Smooth muscle cell (in vitro differentiated cells): ENCODE data around the gene PTTG2. TPM values are rescaled to one million over a fixed set of nuclear protein-coding genes. Genes with fewer than 3 reads are reported as not detected.

Experiments
- DNase-seq: peaks from one replicate; lab custom pipeline; 2025; ENCODE audit not compliant: unreplicated experiment; lab: John Stamatoyannopoulos, UW
- H2AFZ ChIP-seq: fragments of 200-600 bp; sonication (generic); 2 replicates; pipeline ENCODE4 v1.6.0; 2016; ENCODE audit warnings: antibody characterized with exemption, low read depth, mild to moderate bottlenecking
- H3F3A ChIP-seq: fragments of 200-600 bp; sonication (generic); 2 replicates; pipeline ENCODE4 v1.6.0; 2017; ENCODE audit warnings: antibody characterized with exemption, low read depth
- H3K27ac ChIP-seq: fragments of 200-600 bp; sonication (generic); 2 replicates; pipeline ENCODE4 v1.5.1; 2016; ENCODE audit warnings: low read depth, mild to moderate bottlenecking
- H3K27me3 ChIP-seq: fragments of 200-600 bp; sonication (generic); 2 replicates; pipeline ENCODE4 v1.6.1; 2016; ENCODE audit warnings: low read depth, mild to moderate bottlenecking
- H3K36me3 ChIP-seq: fragments of 200-600 bp; sonication (generic); 2 replicates; pipeline ENCODE4 v1.5.1; 2016; ENCODE audit warnings: low read depth
- H3K4me1 ChIP-seq: fragments of 200-600 bp; sonication (generic); 2 replicates; pipeline ENCODE4 v1.5.1; 2016; ENCODE audit warnings: low read depth
- H3K4me2 ChIP-seq: fragments of 200-600 bp; sonication (generic); 2 replicates; pipeline ENCODE4 v1.6.0; 2016; ENCODE audit warnings: mild to moderate bottlenecking
- H3K4me3 ChIP-seq: fragments of 200-600 bp; sonication (generic); 2 replicates; pipeline ENCODE4 v1.5.1; 2016; ENCODE audit warnings: mild to moderate bottlenecking
- H3K79me2 ChIP-seq: fragments of 200-600 bp; sonication (generic); 2 replicates; pipeline ENCODE4 v1.6.0; 2016; ENCODE audit warnings: low read depth, mild to moderate bottlenecking
- H3K9ac ChIP-seq: fragments of 200-600 bp; sonication (generic); 2 replicates; pipeline ENCODE4 v1.6.0; 2016; ENCODE audit warnings: low read depth
- H3K9me3 ChIP-seq: fragments of 200-600 bp; sonication (generic); replicated peaks from 2 replicates; pipeline ENCODE4 v1.5.1; 2016; ENCODE audit warnings: low read depth
- H4K20me1 ChIP-seq: fragments of 200-600 bp; sonication (generic); 2 replicates; pipeline ENCODE4 v1.6.0; 2016; ENCODE audit warnings: low read depth
- WGBS: methylation state at CpG from one replicate; pipeline ENCODE4 v1.1.7; 2016; ENCODE audit warnings: low lambda C conversion rate; 5-methylcytosine and 5-hydroxymethylcytosine counted together
- polyA plus RNA-seq: library from polyadenylated mRNA; unstranded; fragments of >200 nt; fragmentation: Nextera tagmentation; extraction: Ambion mirVana; gene quantifications from 2 replicates; pipeline ENCODE4 v1.2.1, GENCODE V29; 2016
- total RNA-seq: library from RNA; depleted of rRNA; stranded (reverse); fragments of >200 nt; gene quantifications from 2 replicates; pipeline ENCODE4 v1.2.3, GENCODE V29; 2014
- TF ChIP-seq, protein P1 (sequence below): fragments of 200-600 bp; sonication (generic); IDR thresholded peaks from 2 replicates; pipeline ENCODE4 v1.5.1; 2017; ENCODE audit warnings: borderline replicate concordance, mild to moderate bottlenecking, antibody characterized with exemption; ENCODE audit not compliant: insufficient read depth, poor library complexity, severe bottlenecking

PTTG2 gene
- total and polyA plus RNA-seq, 2 experiments from 2014 or later, result not detected

DNA sequence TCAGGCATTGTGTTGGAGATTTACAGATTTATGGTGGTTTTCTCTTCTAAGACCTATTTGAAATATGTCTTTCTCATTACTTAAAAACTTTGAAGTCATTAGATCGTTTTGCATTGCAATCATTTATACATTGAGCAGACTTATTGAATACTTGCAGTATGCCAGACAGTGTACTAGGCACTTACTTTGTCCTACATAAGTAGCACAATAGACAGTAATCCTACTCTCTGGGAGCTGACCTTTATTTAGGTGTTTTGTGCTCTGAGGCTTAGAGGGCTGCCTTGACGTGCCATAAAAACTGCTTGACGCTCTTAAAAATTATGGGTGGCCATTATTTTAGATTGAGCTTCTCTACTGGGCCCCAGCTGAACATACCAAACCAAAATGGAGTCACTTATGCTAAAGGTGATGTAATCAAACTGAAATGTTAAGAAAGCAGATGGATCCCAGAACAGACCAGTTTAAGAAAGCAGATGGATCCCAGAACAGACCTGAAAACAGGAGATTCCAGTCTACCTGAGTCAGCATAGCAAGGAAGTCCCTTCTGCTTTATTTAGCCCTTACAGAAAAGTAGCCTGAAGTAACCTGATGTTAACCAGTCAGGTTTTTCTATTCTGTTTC lies 42.4 kb downstream of the PTTG2 start:
- TF ChIP-seq, protein P1, sequence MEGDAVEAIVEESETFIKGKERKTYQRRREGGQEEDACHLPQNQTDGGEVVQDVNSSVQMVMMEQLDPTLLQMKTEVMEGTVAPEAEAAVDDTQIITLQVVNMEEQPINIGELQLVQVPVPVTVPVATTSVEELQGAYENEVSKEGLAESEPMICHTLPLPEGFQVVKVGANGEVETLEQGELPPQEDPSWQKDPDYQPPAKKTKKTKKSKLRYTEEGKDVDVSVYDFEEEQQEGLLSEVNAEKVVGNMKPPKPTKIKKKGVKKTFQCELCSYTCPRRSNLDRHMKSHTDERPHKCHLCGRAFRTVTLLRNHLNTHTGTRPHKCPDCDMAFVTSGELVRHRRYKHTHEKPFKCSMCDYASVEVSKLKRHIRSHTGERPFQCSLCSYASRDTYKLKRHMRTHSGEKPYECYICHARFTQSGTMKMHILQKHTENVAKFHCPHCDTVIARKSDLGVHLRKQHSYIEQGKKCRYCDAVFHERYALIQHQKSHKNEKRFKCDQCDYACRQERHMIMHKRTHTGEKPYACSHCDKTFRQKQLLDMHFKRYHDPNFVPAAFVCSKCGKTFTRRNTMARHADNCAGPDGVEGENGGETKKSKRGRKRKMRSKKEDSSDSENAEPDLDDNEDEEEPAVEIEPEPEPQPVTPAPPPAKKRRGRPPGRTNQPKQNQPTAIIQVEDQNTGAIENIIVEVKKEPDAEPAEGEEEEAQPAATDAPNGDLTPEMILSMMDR, result no peak

DNA sequence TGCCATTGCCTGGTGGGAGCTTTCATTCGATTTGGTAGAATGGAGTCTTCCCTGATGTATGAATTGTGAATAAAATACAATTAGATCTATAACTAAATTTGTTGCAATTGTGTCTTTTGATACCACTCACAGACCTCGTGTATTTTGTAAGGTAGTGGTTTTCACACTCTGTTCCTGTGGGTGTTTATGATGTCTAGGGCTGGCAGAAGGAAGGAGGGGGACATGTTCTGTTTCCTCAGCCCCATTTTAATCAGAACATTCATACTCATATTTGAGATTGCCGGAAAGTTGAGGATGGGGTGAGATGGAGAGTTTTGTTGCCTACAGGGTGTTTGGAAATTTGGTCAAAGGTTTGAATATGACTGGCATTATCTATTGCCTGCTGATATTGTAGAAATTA lies 42.9 kb downstream of the PTTG2 start:
- TF ChIP-seq, protein P1, result no peak
- Histone ChIP-seq H3K36me3 (no peaks in the 10 kb centered on the region), H2AFZ (no peak overlapping the region), H3K27ac (peak overlapping the region; percentile 17), H3K79me2 (peaks cover 52% of the 10 kb centered on the region), H3K4me2 (no peak overlapping the region), H4K20me1 (peaks cover 75% of the 10 kb centered on the region), H3K4me3 (no peak overlapping the region), H3K27me3 (no peaks in the 10 kb centered on the region), H3K9me3 (no peaks in the 10 kb centered on the region), H3K4me1 (peaks cover 16% of the 10 kb centered on the region), H3K9ac (no peak overlapping the region), H3F3A (peaks cover 5% of the 10 kb centered on the region)
- no peak for DNase-seq
- 74% methylated on average over 3 of the region's 3 CpGs for WGBS

More for the DNA sequence above, 42.4 kb downstream of the PTTG2 start:
- H3F3A ChIP-seq, result peaks cover 5% of the 10 kb centered on the region
- no peak overlapping the region for H3K4me2 ChIP-seq
- no peak overlapping the region for H2AFZ ChIP-seq
- peak overlapping the region; percentile 17 for H3K27ac ChIP-seq
- H3K4me3 ChIP-seq, result no peak overlapping the region
- H3K27me3 ChIP-seq, result no peaks in the 10 kb centered on the region
- H3K9ac ChIP-seq, result no peak overlapping the region
- H3K36me3 ChIP-seq, result no peaks in the 10 kb centered on the region
- 63% methylated on average over 3 of the region's 3 CpGs for WGBS
- peaks cover 14% of the 10 kb centered on the region for H3K4me1 ChIP-seq
- H3K9me3 ChIP-seq, result no peaks in the 10 kb centered on the region
- no peak for DNase-seq
- peaks cover 50% of the 10 kb centered on the region for H3K79me2 ChIP-seq
- H4K20me1 ChIP-seq, result peaks cover 75% of the 10 kb centered on the region

DNA sequence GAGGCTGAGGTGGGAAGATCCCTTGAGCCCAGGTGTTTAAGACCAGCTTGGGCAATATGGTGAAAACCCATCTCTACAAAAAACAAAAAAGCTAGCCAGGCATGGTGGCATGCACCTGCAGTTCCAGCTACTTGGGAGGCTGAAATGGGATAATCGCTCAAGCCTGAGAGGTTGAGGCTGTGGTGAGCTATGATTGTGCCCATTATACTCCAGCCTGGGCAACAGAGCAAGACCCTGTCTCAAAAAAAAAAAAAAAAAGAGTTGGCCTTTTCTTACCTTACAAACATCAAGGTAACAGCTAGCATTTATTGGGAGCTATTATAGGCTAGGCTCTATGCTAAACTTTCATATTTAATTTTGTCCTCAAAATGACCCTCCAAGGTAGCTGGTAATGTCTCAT lies 43.4 kb downstream of the PTTG2 start:
- no peak overlapping the region for H3K4me3 ChIP-seq
- peaks cover 5% of the 10 kb centered on the region for H3F3A ChIP-seq
- WGBS, result 100% methylated on average over 1 of the region's 1 CpG
- no peak overlapping the region for H3K27ac ChIP-seq
- H2AFZ ChIP-seq, result no peak overlapping the region
- no peak overlapping the region for H3K9ac ChIP-seq
- peaks cover 21% of the 10 kb centered on the region for H3K4me1 ChIP-seq
- TF ChIP-seq, protein P1, result no peak
- no peaks in the 10 kb centered on the region for H3K36me3 ChIP-seq
- H4K20me1 ChIP-seq, result peaks cover 76% of the 10 kb centered on the region
- H3K27me3 ChIP-seq, result no peaks in the 10 kb centered on the region
- no peaks in the 10 kb centered on the region for H3K9me3 ChIP-seq
- peaks cover 52% of the 10 kb centered on the region for H3K79me2 ChIP-seq
- DNase-seq, result no peak
- H3K4me2 ChIP-seq, result peak overlapping the region; percentile 3

DNA sequence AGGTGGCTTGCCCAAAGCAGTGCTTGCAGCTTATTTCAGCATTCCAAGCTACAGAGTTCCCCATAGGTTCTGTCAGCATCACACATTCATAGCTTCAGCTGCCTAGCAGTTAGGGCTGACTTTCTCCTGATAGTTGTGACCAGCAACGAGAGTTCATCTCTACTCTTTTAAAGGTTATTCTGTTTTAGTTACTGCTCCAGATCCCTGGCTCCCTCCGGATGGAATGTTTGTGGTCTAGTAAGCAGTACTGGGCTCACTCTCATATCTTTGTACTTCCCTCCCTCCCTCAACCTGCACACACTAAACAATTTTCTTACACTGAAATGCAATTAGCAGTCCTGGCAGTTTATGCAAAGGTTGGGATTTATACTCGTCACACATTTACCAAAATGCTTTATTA lies 43.9 kb downstream of the PTTG2 start:
- no peak for DNase-seq
- Histone ChIP-seq H3K27me3 (no peaks in the 10 kb centered on the region), H3K79me2 (peaks cover 52% of the 10 kb centered on the region), H3K9me3 (no peaks in the 10 kb centered on the region), H4K20me1 (peaks cover 77% of the 10 kb centered on the region), H3K9ac (no peak overlapping the region), H2AFZ (no peak overlapping the region), H3K27ac (peak overlapping the region; percentile 2), H3K4me2 (peak overlapping the region; percentile 3), H3K4me1 (peaks cover 22% of the 10 kb centered on the region), H3F3A (peaks cover 5% of the 10 kb centered on the region), H3K36me3 (no peaks in the 10 kb centered on the region), H3K4me3 (no peak overlapping the region)
- TF ChIP-seq, protein P1, result no peak
- 20% methylated on average over 3 of the region's 3 CpGs for WGBS
